Smooth muscle cell (in vitro differentiated cells): ENCODE measurements around the gene DNAJC3. TPM values are rescaled to one million over a fixed set of nuclear protein-coding genes. Genes with fewer than 3 reads are reported as not detected.

Source experiments
- DNase-seq: peaks from one replicate; lab custom pipeline; 2025; ENCODE audit not compliant: unreplicated experiment; lab: John Stamatoyannopoulos, UW
- H2AFZ ChIP-seq: fragments of 200-600 bp; sonication (generic); 2 replicates; pipeline ENCODE4 v1.6.0; 2016; ENCODE audit warnings: antibody characterized with exemption, low read depth, mild to moderate bottlenecking
- H3F3A ChIP-seq: fragments of 200-600 bp; sonication (generic); 2 replicates; pipeline ENCODE4 v1.6.0; 2017; ENCODE audit warnings: antibody characterized with exemption, low read depth
- H3K27ac ChIP-seq: fragments of 200-600 bp; sonication (generic); 2 replicates; pipeline ENCODE4 v1.5.1; 2016; ENCODE audit warnings: low read depth, mild to moderate bottlenecking
- H3K27me3 ChIP-seq: fragments of 200-600 bp; sonication (generic); 2 replicates; pipeline ENCODE4 v1.6.1; 2016; ENCODE audit warnings: low read depth, mild to moderate bottlenecking
- H3K36me3 ChIP-seq: fragments of 200-600 bp; sonication (generic); 2 replicates; pipeline ENCODE4 v1.5.1; 2016; ENCODE audit warnings: low read depth
- H3K4me1 ChIP-seq: fragments of 200-600 bp; sonication (generic); 2 replicates; pipeline ENCODE4 v1.5.1; 2016; ENCODE audit warnings: low read depth
- H3K4me2 ChIP-seq: fragments of 200-600 bp; sonication (generic); 2 replicates; pipeline ENCODE4 v1.6.0; 2016; ENCODE audit warnings: mild to moderate bottlenecking
- H3K4me3 ChIP-seq: fragments of 200-600 bp; sonication (generic); 2 replicates; pipeline ENCODE4 v1.5.1; 2016; ENCODE audit warnings: mild to moderate bottlenecking
- H3K79me2 ChIP-seq: fragments of 200-600 bp; sonication (generic); 2 replicates; pipeline ENCODE4 v1.6.0; 2016; ENCODE audit warnings: low read depth, mild to moderate bottlenecking
- H3K9ac ChIP-seq: fragments of 200-600 bp; sonication (generic); 2 replicates; pipeline ENCODE4 v1.6.0; 2016; ENCODE audit warnings: low read depth
- H3K9me3 ChIP-seq: fragments of 200-600 bp; sonication (generic); replicated peaks from 2 replicates; pipeline ENCODE4 v1.5.1; 2016; ENCODE audit warnings: low read depth
- H4K20me1 ChIP-seq: fragments of 200-600 bp; sonication (generic); 2 replicates; pipeline ENCODE4 v1.6.0; 2016; ENCODE audit warnings: low read depth
- WGBS: methylation state at CpG from one replicate; pipeline ENCODE4 v1.1.7; 2016; ENCODE audit warnings: low lambda C conversion rate; 5-methylcytosine and 5-hydroxymethylcytosine counted together
- polyA plus RNA-seq: library from polyadenylated mRNA; unstranded; fragments of >200 nt; fragmentation: Nextera tagmentation; extraction: Ambion mirVana; gene quantifications from 2 replicates; pipeline ENCODE4 v1.2.1, GENCODE V29; 2016
- total RNA-seq: library from RNA; depleted of rRNA; stranded (reverse); fragments of >200 nt; gene quantifications from 2 replicates; pipeline ENCODE4 v1.2.3, GENCODE V29; 2014
- TF ChIP-seq, protein P1 (sequence below): fragments of 200-600 bp; sonication (generic); IDR thresholded peaks from 2 replicates; pipeline ENCODE4 v1.5.1; 2017; ENCODE audit warnings: borderline replicate concordance, mild to moderate bottlenecking, antibody characterized with exemption; ENCODE audit not compliant: insufficient read depth, poor library complexity, severe bottlenecking

DNAJC3 gene
- total and polyA plus RNA-seq, 2 experiments from 2014 or later, result 15.7 to 47.8 TPM

GRCh38 chr13:95716231-95716630 is 39.3 kb downstream of the DNAJC3 start:
- TF ChIP-seq, protein P1, sequence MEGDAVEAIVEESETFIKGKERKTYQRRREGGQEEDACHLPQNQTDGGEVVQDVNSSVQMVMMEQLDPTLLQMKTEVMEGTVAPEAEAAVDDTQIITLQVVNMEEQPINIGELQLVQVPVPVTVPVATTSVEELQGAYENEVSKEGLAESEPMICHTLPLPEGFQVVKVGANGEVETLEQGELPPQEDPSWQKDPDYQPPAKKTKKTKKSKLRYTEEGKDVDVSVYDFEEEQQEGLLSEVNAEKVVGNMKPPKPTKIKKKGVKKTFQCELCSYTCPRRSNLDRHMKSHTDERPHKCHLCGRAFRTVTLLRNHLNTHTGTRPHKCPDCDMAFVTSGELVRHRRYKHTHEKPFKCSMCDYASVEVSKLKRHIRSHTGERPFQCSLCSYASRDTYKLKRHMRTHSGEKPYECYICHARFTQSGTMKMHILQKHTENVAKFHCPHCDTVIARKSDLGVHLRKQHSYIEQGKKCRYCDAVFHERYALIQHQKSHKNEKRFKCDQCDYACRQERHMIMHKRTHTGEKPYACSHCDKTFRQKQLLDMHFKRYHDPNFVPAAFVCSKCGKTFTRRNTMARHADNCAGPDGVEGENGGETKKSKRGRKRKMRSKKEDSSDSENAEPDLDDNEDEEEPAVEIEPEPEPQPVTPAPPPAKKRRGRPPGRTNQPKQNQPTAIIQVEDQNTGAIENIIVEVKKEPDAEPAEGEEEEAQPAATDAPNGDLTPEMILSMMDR, result no peak
- no peak overlapping the region for H3K4me3 ChIP-seq
- H3K4me1 ChIP-seq, result no peaks in the 10 kb centered on the region
- no peaks in the 10 kb centered on the region for H3K9me3 ChIP-seq
- H3K27ac ChIP-seq, result no peak overlapping the region
- no peak overlapping the region for H3K9ac ChIP-seq
- no peak for DNase-seq
- no peaks in the 10 kb centered on the region for H3F3A ChIP-seq
- H3K36me3 ChIP-seq, result peaks cover 3% of the 10 kb centered on the region
- H4K20me1 ChIP-seq, result peaks cover 36% of the 10 kb centered on the region
- H2AFZ ChIP-seq, result no peak overlapping the region
- no peaks in the 10 kb centered on the region for H3K27me3 ChIP-seq
- no peak overlapping the region for H3K4me2 ChIP-seq
- peaks cover 7% of the 10 kb centered on the region for H3K79me2 ChIP-seq
- 96% methylated on average over 11 of the region's 11 CpGs for WGBS

- peaks cover 2% of the 10 kb centered on the region for H3K36me3 ChIP-seq
- H3K4me3 ChIP-seq, result no peak overlapping the region
- H3K79me2 ChIP-seq, result peaks cover 16% of the 10 kb centered on the region
- H3K27me3 ChIP-seq, result no peaks in the 10 kb centered on the region
- no peak for DNase-seq
- H3K27ac ChIP-seq, result no peak overlapping the region
- H2AFZ ChIP-seq, result no peak overlapping the region
- no peaks in the 10 kb centered on the region for H3K9me3 ChIP-seq
- no peak overlapping the region for H3K9ac ChIP-seq
- TF ChIP-seq, protein P1, result no peak
- H3F3A ChIP-seq, result no peaks in the 10 kb centered on the region
- H3K4me2 ChIP-seq, result no peak overlapping the region
- no peaks in the 10 kb centered on the region for H3K4me1 ChIP-seq
- 87% methylated on average over 1 of the region's 1 CpG for WGBS
- peaks cover 18% of the 10 kb centered on the region for H4K20me1 ChIP-seq
These were observed 45.3 kb downstream of the DNAJC3 start for GRCh38 chr13:95722241-95722640.

DNA sequence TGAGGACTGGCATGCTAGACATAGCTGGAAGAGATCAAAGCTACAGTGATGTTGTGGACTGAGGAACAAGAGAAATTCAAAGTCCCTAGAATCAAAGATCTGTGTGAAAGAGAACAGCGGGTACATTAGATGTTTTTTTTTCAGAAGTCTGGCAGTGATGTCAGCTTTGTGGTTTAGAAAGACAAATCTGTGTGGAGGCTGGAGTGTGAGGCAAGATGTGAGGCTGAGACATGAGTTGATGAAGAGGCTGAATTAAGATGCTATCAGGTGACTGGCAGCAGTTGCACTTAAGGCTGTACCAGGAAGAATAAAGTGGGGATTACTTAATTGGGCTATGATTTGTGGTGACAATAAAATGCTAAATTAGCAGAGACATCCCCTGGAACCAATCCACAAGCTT is 46.5 kb downstream of the DNAJC3 start:
- no peaks in the 10 kb centered on the region for H3K36me3 ChIP-seq
- H3K4me1 ChIP-seq, result no peaks in the 10 kb centered on the region
- peaks cover 20% of the 10 kb centered on the region for H3K79me2 ChIP-seq
- no peak overlapping the region for H3K4me2 ChIP-seq
- H3K27me3 ChIP-seq, result no peaks in the 10 kb centered on the region
- H4K20me1 ChIP-seq, result peaks cover 24% of the 10 kb centered on the region
- H3K9ac ChIP-seq, result no peak overlapping the region
- 97% methylated on average over 1 of the region's 1 CpG for WGBS
- no peak overlapping the region for H2AFZ ChIP-seq
- H3F3A ChIP-seq, result no peaks in the 10 kb centered on the region
- H3K4me3 ChIP-seq, result no peak overlapping the region
- DNase-seq, result no peak
- TF ChIP-seq, protein P1, result no peak
- no peak overlapping the region for H3K27ac ChIP-seq
- no peaks in the 10 kb centered on the region for H3K9me3 ChIP-seq

DNA sequence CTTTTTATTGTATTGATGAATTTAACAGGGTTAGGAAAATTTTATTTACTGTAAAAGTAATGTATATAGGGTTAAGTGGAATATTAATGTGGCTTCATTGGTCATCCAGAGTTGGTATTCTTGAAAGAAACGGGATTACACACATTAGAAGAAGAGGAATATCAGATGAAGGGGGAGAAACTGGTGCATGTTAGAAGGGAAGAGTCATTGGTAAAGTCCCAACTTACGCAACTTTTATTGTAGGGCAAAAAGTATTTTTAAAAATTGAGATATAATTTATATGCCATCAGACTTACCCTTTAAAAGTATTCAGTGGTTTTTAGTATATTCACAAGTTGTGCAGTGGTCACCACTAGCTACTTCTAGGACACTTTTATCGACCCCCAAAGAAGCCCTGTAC is 47.3 kb downstream of the DNAJC3 start:
- no peak for DNase-seq
- H3K79me2 ChIP-seq, result peaks cover 26% of the 10 kb centered on the region
- 94% methylated on average over 3 of the region's 3 CpGs for WGBS

More for the DNA sequence above, 47.3 kb downstream of the DNAJC3 start:
- no peaks in the 10 kb centered on the region for H3K36me3 ChIP-seq
- H3K4me3 ChIP-seq, result no peak overlapping the region
- no peaks in the 10 kb centered on the region for H3K4me1 ChIP-seq
- H3F3A ChIP-seq, result no peaks in the 10 kb centered on the region
- H2AFZ ChIP-seq, result no peak overlapping the region
- H3K27me3 ChIP-seq, result no peaks in the 10 kb centered on the region
- H4K20me1 ChIP-seq, result peaks cover 19% of the 10 kb centered on the region
- TF ChIP-seq, protein P1, result no peak
- H3K9me3 ChIP-seq, result no peaks in the 10 kb centered on the region
- no peak overlapping the region for H3K27ac ChIP-seq
- no peak overlapping the region for H3K9ac ChIP-seq
- no peak overlapping the region for H3K4me2 ChIP-seq
